ENCODE results near the gene GRIK4.

Gene GRIK4

GRCh38 chr11:120859552-120860295, 348.2 kb downstream of the GRIK4 start:
- no peak for DNase-seq

- DNase-seq: no peak
Observed at GRCh38 chr11:120863359-120863758, 351.8 kb downstream of the GRIK4 start.

- no peak for DNase-seq
Observed at GRCh38 chr11:120867024-120867423, 355.5 kb downstream of the GRIK4 start.

GRCh38 chr11:120867531-120867930, 356.0 kb downstream of the GRIK4 start:
- DNase-seq: no peak

- DNase-seq: no peak
Observed at GRCh38 chr11:120867988-120868387, 356.4 kb downstream of the GRIK4 start.

GRCh38 chr11:120869097-120869496, 357.5 kb downstream of the GRIK4 start:
- no peak for DNase-seq

GRCh38 chr11:120869516-120870011, 358.0 kb downstream of the GRIK4 start:
- DNase-seq: no peak

- no peak for DNase-seq
Observed at GRCh38 chr11:120871194-120871593, 359.6 kb downstream of the GRIK4 start.

GRCh38 chr11:120871924-120872323, 360.4 kb downstream of the GRIK4 start:
- no peak for DNase-seq

- no peak for DNase-seq
Observed at GRCh38 chr11:120873966-120874735, 362.6 kb downstream of the GRIK4 start.

GRCh38 chr11:120875986-120876385, 364.4 kb downstream of the GRIK4 start:
- no peak for DNase-seq

GRCh38 chr11:120877746-120878365, 366.3 kb downstream of the GRIK4 start:
- DNase-seq: no peak

- no peak for DNase-seq
Observed at GRCh38 chr11:120878781-120879180, 367.2 kb downstream of the GRIK4 start.

- DNase-seq: no peak
Observed at GRCh38 chr11:120880498-120881175, 369.1 kb downstream of the GRIK4 start.

- no peak for DNase-seq
Observed at GRCh38 chr11:120881596-120881995, 370.0 kb downstream of the GRIK4 start.

- no peak for DNase-seq
Observed at GRCh38 chr11:120882175-120882574, 370.6 kb downstream of the GRIK4 start.

- DNase-seq: no peak
Observed at GRCh38 chr11:120883404-120884080, 372.0 kb downstream of the GRIK4 start.

- DNase-seq: no peak
Observed at GRCh38 chr11:120884154-120885020, 372.8 kb downstream of the GRIK4 start.

GRCh38 chr11:120890609-120891320, 379.2 kb downstream of the GRIK4 start:
- no peak for DNase-seq

GRCh38 chr11:120893440-120894201, 382.1 kb downstream of the GRIK4 start:
- no peak for DNase-seq

All from hippocampal formation (tissue), 2 donors.